GM23338 (cell line): ENCODE measurements around the gene PRKACA. TPM values are rescaled to one million over a fixed set of nuclear protein-coding genes. Genes with fewer than 3 reads are reported as not detected.

ENCODE experiments used
- ATAC-seq: fragments of 200-7000 bp; cut with Tn5 transposase; 3 replicates; pipeline ENCODE4 v1.9.1; 2020
- DNase-seq: peaks from one replicate; pipeline ENCODE4 v3.0.0-alpha.2; 2015; ENCODE audit warnings: low spot score
- H2AFZ ChIP-seq: fragments of 200-600 bp; sonication (generic); 2 replicates; pipeline ENCODE4 v1.8.0; 2016; ENCODE audit warnings: antibody characterized with exemption, mild to moderate bottlenecking, moderate library complexity
- H3F3A ChIP-seq: fragments of 200-600 bp; sonication (generic); replicated peaks from 2 replicates; pipeline ENCODE4 v1.8.0; 2017; ENCODE audit warnings: antibody characterized with exemption, mixed run types, low read depth
- H3K27ac ChIP-seq: fragments of 200-600 bp; sonication (generic); 2 replicates; pipeline ENCODE4 v1.6.1; 2016; ENCODE audit warnings: low read depth
- H3K27me3 ChIP-seq: fragments of 200-600 bp; sonication (generic); 2 replicates; pipeline ENCODE4 v1.8.0; 2016; ENCODE audit warnings: mild to moderate bottlenecking, mixed run types, moderate library complexity; ENCODE audit not compliant: insufficient read depth
- H3K36me3 ChIP-seq: fragments of 200-600 bp; sonication (generic); 2 replicates; pipeline ENCODE4 v1.8.0; 2016; ENCODE audit warnings: mild to moderate bottlenecking; ENCODE audit not compliant: insufficient read depth
- H3K4me1 ChIP-seq: fragments of 200-600 bp; sonication (generic); 2 replicates; pipeline ENCODE4 v1.8.0; 2016; ENCODE audit warnings: mild to moderate bottlenecking, moderate library complexity; ENCODE audit not compliant: insufficient read depth
- H3K4me2 ChIP-seq: fragments of 200-600 bp; sonication (generic); 2 replicates; pipeline ENCODE4 v1.7.1; 2017; ENCODE audit warnings: mixed run types
- H3K4me3 ChIP-seq: fragments of 200-600 bp; sonication (generic); 2 replicates; pipeline ENCODE4 v1.6.1; 2016; ENCODE audit warnings: mixed run types
- H3K79me2 ChIP-seq: fragments of 200-600 bp; sonication (generic); replicated peaks from 2 replicates; pipeline ENCODE4 v1.8.0; 2017; ENCODE audit warnings: mild to moderate bottlenecking; ENCODE audit not compliant: insufficient read depth
- H3K9me2 ChIP-seq: fragments of 200-600 bp; sonication (generic); 2 replicates; pipeline ENCODE4 v1.8.0; 2017; ENCODE audit not compliant: insufficient read depth
- H4K20me1 ChIP-seq: fragments of 200-600 bp; sonication (generic); replicated peaks from 2 replicates; pipeline ENCODE4 v1.8.0; 2017; ENCODE audit warnings: mild to moderate bottlenecking; ENCODE audit not compliant: insufficient read depth
- H3K27ac Mint-ChIP-seq: 2 replicates; pipeline ENCODE4 v1.8.0; 2020; ENCODE audit warnings: inconsistent platforms, mild to moderate bottlenecking, moderate library complexity, mixed read lengths
- H3K27me3 Mint-ChIP-seq: 3 replicates; pipeline ENCODE4 v1.8.0; 2022; ENCODE audit warnings: low read depth, mild to moderate bottlenecking, moderate library complexity, mixed read lengths, inconsistent platforms; ENCODE audit not compliant: insufficient read depth, poor library complexity
- H3K36me3 Mint-ChIP-seq: 3 replicates; pipeline ENCODE4 v1.8.0; 2021; ENCODE audit warnings: low read depth, mild to moderate bottlenecking, inconsistent platforms, moderate library complexity, mixed read lengths
- H3K4me1 Mint-ChIP-seq: 3 replicates; pipeline ENCODE4 v1.8.0; 2020; ENCODE audit warnings: mild to moderate bottlenecking, inconsistent platforms, mixed read lengths
- H3K4me3 Mint-ChIP-seq: 3 replicates; pipeline ENCODE4 v1.8.0; 2021; ENCODE audit warnings: moderate library complexity, mild to moderate bottlenecking, inconsistent platforms, mixed read lengths
- H3K9me3 Mint-ChIP-seq: 3 replicates; pipeline ENCODE4 v1.8.0; 2020; ENCODE audit warnings: moderate library complexity, mild to moderate bottlenecking, inconsistent platforms, mixed read lengths
- JUNB ChIP-seq: IDR thresholded peaks from one replicate; pipeline ENCODE4 v1.6.1; 2016; ENCODE audit warnings: antibody characterized with exemption; ENCODE audit not compliant: unreplicated experiment
- POLR2AphosphoS5 ChIP-seq: IDR thresholded peaks from 2 replicates; pipeline ENCODE4 v1.6.1; 2016; ENCODE audit warnings: antibody characterized with exemption, low read depth
- ZNF331 ChIP-seq: fragments of 250-450 bp; sonication (Bioruptor Pico); IDR thresholded peaks from 2 replicates; pipeline ENCODE4 v1.5.0; 2020; ENCODE audit warnings: low read depth, mild to moderate bottlenecking, moderate library complexity
- polyA plus RNA-seq: library from polyadenylated mRNA; unstranded; fragments of >200 nt; fragmentation: Nextera tagmentation; extraction: Ambion mirVana; gene quantifications from 2 replicates; pipeline ENCODE4 v1.2.1, GENCODE V29; 2016
- total RNA-seq: library from RNA; depleted of rRNA; stranded (reverse); fragments of >200 nt; shearing (Covaris generic); gene quantifications from 2 replicates; pipeline ENCODE4 v1.2.3, GENCODE V29; 2014
- TF ChIP-seq, protein P1 (sequence below): fragments of 250-450 bp; sonication (Bioruptor Pico); IDR thresholded peaks from 2 replicates; pipeline ENCODE4 v1.5.0; 2020; ENCODE audit warnings: mild to moderate bottlenecking, moderate library complexity

The PRKACA gene
- total and polyA plus RNA-seq, 2 experiments from 2014 or later = 13.0 to 31.3 TPM

DNA sequence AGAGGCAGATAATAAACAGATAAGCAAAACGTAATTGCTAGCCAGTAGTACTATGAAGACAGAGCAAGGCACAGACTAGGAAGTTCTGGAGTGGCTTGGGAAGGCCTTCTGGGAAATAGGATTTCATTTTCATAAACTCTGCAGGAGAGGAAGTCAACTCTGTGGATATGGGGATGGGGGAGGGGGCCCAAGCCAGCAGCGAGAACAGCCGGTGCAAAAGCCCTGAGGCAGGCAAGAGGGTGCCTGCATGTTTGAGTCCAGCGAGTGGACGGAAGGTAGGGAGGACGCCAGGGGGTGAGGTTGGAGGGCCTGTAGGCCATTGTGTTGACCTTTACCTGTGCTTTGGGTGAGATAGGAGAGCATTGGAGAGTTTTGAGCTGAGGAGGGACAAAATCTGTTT lies 27.8 kb upstream of the PRKACA start (continued):
- TF ChIP-seq, protein P1, sequence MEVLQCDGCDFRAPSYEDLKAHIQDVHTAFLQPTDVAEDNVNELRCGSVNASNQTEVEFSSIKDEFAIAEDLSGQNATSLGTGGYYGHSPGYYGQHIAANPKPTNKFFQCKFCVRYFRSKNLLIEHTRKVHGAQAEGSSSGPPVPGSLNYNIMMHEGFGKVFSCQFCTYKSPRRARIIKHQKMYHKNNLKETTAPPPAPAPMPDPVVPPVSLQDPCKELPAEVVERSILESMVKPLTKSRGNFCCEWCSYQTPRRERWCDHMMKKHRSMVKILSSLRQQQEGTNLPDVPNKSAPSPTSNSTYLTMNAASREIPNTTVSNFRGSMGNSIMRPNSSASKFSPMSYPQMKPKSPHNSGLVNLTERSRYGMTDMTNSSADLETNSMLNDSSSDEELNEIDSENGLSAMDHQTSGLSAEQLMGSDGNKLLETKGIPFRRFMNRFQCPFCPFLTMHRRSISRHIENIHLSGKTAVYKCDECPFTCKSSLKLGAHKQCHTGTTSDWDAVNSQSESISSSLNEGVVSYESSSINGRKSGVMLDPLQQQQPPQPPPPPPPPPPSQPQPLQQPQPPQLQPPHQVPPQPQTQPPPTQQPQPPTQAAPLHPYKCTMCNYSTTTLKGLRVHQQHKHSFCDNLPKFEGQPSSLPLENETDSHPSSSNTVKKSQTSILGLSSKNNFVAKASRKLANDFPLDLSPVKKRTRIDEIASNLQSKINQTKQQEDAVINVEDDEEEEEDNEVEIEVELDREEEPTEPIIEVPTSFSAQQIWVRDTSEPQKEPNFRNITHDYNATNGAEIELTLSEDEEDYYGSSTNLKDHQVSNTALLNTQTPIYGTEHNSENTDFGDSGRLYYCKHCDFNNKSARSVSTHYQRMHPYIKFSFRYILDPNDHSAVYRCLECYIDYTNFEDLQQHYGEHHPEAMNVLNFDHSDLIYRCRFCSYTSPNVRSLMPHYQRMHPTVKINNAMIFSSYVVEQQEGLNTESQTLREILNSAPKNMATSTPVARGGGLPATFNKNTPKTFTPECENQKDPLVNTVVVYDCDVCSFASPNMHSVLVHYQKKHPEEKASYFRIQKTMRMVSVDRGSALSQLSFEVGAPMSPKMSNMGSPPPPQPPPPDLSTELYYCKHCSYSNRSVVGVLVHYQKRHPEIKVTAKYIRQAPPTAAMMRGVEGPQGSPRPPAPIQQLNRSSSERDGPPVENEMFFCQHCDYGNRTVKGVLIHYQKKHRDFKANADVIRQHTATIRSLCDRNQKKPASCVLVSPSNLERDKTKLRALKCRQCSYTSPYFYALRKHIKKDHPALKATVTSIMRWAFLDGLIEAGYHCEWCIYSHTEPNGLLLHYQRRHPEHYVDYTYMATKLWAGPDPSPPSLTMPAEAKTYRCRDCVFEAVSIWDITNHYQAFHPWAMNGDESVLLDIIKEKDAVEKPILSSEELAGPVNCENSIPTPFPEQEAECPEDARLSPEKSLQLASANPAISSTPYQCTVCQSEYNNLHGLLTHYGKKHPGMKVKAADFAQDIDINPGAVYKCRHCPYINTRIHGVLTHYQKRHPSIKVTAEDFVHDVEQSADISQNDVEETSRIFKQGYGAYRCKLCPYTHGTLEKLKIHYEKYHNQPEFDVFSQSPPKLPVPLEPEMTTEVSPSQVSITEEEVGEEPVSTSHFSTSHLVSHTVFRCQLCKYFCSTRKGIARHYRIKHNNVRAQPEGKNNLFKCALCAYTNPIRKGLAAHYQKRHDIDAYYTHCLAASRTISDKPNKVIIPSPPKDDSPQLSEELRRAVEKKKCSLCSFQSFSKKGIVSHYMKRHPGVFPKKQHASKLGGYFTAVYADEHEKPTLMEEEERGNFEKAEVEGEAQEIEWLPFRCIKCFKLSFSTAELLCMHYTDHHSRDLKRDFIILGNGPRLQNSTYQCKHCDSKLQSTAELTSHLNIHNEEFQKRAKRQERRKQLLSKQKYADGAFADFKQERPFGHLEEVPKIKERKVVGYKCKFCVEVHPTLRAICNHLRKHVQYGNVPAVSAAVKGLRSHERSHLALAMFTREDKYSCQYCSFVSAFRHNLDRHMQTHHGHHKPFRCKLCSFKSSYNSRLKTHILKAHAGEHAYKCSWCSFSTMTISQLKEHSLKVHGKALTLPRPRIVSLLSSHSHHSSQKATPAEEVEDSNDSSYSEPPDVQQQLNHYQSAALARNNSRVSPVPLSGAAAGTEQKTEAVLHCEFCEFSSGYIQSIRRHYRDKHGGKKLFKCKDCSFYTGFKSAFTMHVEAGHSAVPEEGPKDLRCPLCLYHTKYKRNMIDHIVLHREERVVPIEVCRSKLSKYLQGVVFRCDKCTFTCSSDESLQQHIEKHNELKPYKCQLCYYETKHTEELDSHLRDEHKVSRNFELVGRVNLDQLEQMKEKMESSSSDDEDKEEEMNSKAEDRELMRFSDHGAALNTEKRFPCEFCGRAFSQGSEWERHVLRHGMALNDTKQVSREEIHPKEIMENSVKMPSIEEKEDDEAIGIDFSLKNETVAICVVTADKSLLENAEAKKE = no peak
- TF ChIP-seq JUNB (no peak), POLR2AphosphoS5 (no peak)

DNA sequence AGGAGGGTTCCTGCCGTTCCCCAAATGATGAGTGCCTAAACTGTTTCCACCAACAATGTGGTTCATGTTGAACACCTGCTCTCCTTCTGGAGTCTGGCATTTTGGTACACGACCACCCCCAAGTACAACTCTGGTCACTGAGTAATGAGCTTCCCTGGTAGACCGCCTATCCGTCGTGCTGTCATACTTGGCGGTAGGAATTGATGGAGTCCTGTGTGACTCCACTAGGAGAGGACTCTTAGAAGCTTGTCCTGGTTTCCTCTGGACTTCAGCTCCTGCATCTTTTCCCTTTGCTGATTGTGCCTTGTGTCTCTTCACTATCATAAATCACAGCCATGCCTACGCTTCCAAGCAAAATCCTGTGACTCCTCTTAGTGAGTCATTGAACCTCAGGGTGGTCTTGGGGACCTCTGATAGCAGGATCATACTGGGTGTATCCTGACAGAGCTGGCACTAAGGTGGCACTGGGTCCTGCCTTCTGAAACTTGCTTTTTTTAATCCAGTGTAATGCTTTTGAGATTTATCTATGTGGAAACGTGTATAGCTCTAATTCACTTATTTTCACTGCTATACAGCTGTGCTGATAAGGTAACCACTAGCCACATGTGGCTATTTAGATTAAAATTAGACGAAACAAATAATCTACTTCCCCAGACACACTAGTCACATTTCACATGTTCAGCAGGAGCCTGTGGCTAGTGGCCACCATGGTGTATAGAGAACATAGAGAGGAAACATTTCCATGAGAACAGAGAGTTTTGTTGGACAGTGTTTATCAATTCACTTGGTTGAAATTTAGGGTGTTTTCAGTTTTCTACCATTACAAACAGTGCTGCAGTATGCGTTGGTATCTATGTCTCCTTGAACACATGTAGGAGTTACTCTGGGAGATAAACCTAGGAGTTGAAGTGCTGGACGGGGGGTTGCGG lies 25.0 kb upstream of the PRKACA start:
- H3K4me2 ChIP-seq = no peak overlapping the region
- Mint-ChIP-seq H3K36me3 (no peaks in the 10 kb centered on the region; the same call in 2 of the 3 replicates), H3K9me3 (peaks cover 2% of the 10 kb centered on the region; the same call in 1 of the 3 replicates), H3K4me3 (no peak overlapping the region), H3K27ac (no peak overlapping the region), H3K27me3 (peaks cover 3% of the 10 kb centered on the region), H3K4me1 (peaks cover 10% of the 10 kb centered on the region)
- H3F3A ChIP-seq = peaks cover 3% of the 10 kb centered on the region; the same call in 1 of the 2 replicates
- no peak overlapping the region for H3K4me3 ChIP-seq
- H4K20me1 ChIP-seq = peaks cover 9% of the 10 kb centered on the region
- ATAC-seq (no peak), DNase-seq (no peak)
- H3K4me1 ChIP-seq = peaks cover 7% of the 10 kb centered on the region; the same call in 1 of the 2 replicates
- H3K9me2 ChIP-seq = no peaks in the 10 kb centered on the region
- H3K27me3 ChIP-seq = no peaks in the 10 kb centered on the region
- H3K27ac ChIP-seq = no peak overlapping the region
- H3K79me2 ChIP-seq = no peaks in the 10 kb centered on the region
- no peaks in the 10 kb centered on the region for H3K36me3 ChIP-seq
- no peak overlapping the region for H2AFZ ChIP-seq
- no peak for TF ChIP-seq ZNF331 (CRISPR knock-in tag)
- TF ChIP-seq, protein P1 = no peak
